HG03025 (cell line): Measurements from ENCODE around the gene GALNT17.

Experiments
- ATAC-seq: cut with Tn5 transposase; IDR thresholded peaks from one replicate; pipeline ENCODE4 v1.9.1; 2021; ENCODE audit warnings: mild to moderate bottlenecking, moderate library complexity; ENCODE audit not compliant: unreplicated experiment, low FRiP score

GALNT17 gene

GRCh38 chr7:71132127-71132376 is at the start of gene GALNT17:
Gene GALNT17 (plus strand): TSS chr7:71132144.
- no peak for ATAC-seq

DNA sequence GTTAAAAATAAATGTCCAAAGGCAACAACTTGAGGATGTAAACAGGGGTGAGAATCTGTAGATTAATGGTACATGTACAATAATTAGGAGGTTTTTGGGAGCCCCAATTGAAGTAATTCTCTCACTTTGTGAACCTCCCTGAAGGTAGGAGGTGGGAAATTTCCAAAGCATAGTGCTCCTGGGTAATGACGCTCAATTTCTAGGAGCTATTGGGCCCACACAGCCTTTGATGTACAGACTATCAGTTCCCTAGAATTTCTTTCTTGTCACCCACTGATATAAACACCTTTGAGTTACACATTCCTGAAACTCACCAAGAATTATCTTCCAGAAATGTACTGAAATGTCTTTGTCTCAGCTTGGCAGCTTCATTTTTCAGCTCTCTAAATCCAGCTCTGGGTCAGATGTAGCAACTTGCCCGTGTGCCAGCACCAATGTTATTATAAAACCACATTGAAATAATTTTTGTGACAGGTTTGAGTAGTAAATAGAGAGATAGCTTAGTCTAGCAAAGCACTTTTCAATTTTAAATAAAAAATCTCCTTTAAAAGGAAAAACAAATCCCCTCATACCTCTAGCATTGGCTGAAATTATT is 36.6 kb upstream of the GALNT17 start:
- no peak for ATAC-seq

DNA sequence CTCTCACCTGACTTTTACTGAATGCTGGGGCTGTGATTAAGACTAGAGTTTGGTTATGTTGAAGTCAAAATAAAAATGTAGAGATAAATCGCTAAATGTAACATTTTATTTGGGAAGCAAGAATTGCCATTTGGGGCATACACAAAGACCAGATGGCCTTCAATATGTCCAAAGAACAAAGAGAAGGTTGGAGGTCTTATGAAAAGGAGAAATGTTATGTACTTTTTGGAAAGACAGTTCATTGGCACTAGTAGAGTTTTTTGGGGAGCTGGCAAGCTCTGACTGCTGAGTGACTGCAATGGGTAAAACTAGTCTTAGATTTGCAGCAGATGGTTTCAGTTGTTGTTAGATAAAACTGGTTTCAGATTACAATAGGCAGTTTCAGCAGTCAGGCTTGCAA is 35.6 kb upstream of the GALNT17 start:
- no peak for ATAC-seq

- ATAC-seq, result no peak
These were observed 25.7 kb upstream of the GALNT17 start for GRCh38 chr7:71106226-71106625.

GRCh38 chr7:71112436-71112835 is 19.5 kb upstream of the GALNT17 start:
- ATAC-seq, result no peak

- no peak for ATAC-seq
These were observed 11.8 kb upstream of the GALNT17 start for GRCh38 chr7:71120096-71120495.

DNA sequence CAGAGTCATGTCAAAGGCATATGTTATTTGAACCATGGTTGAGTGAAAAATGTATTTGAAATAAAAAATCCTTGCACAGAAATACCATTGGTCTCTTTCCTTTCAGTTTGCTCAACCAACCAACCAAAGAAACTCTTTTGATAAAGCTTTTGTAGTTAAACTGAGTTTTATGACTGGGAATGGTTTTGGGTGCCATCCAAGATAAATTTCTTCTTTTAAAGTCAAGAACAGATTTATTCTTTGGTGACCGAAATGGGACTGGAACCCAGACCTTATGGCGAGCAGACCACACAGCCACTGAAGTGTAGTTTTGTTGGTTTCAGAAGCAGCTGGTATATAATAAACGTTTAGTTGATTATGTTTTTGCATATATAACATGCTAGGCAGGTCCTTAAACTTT is 2.8 kb upstream of the GALNT17 start:
- ATAC-seq, result no peak

DNA sequence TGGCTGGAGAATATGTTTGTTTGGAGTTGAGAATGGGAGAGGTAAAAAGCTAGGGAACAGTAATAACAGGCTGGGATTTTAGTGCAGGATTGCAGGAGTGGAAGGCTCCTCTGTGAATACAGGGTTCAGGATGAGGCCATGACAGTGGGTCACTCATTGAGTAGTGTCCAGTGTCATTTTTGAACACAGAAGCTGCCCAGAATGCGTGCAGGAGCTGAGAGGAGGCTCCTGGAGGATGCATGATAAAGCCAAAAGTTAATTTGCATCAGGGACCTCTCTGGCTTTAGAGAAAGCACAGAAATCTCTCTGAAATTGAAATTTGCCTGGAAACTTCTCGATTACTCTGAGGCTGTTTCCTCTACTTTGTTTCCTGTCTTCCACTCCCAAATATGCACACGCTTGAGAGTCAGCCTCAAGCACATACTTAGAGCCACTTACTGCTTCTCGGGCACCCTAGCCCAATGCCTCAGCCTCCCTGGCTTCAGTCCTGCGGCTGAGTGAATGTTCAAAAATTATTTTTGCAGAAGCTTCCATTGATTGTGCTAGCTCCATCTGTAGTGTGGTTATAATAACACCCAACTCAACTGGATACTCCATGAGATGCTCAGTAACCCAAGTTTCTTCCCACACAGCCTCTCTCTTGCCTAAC is 1.8 kb upstream of the GALNT17 start:
- no peak for ATAC-seq

- ATAC-seq, result no peak
These were observed 453 bp upstream of the GALNT17 start for GRCh38 chr7:71131256-71132126.

DNA sequence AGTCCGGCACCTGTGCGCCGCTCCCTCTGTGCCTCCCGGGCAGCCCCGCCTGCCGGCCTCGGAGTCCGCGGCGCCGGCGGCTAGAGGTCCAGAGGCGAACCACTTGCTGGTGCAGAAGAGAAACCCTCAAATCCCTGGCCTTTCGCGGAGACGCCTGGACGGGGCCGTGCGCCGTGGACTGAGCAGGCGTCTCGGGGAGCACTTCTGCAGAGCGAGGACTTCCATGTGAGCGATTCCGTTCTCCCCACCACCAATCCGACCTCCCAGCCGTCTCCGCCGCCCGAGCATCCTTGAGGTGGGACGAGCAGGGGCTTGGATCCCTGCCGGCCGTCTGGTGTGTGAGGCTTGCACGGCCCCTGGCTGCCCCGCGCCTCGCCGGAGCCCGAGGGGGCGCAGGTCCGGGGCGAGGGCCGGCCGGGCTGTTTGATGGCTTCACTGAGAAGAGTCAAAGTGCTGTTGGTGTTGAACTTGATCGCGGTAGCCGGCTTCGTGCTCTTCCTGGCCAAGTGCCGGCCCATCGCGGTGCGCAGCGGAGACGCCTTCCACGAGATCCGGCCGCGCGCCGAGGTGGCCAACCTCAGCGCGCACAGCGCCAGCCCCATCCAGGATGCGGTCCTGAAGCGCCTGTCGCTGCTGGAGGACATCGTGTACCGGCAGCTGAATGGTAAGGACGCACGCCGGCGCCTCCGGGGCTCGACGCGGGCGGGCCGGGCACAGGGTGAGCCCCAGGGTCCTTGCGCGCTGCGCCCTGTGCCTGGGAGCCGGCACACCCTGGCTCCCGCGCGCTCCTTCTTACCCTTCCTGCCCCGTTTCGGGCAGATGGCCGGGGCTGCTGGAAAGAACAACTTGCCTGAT is 660 bp downstream of the GALNT17 start:
- no peak for ATAC-seq

- ATAC-seq, result no peak
These were observed 1.3 kb downstream of the GALNT17 start for GRCh38 chr7:71133232-71133622.

DNA sequence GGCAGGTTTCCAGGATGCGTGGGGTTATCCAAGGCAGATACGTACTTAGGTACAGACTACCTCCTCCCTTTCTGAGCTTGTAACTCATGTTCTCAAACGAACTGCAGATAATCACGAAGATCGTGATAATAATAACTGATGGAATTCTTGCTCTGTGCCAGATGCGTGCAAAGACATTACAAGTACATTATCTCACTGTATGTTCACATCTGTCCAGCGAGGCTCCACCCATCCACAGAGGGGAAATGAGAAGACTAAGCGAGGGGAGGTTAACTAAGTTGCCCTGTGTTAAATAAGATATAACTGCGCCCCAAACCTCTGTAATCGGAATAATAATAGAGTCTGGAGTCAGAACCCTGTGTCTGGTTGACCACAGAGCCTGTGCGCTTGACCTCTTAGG is 1.9 kb downstream of the GALNT17 start:
- no peak for ATAC-seq

DNA sequence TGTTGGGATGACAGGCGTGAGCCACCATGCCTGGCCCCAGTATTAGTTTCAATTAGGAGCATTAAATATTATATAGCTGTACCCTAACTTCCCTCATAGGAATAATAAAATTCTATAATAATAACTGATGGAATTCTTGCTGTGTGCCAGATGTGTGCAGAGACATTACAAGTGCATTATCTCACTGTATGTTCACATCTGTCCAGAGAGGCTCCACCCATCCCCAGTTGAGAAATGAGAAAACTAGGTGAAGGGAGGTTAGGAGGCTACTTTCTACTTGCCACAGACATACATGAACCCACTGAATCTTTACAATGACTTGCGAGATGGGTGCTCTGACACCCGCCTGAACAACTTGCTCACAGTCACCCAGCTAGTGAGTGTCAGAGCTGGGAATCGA is 3.2 kb downstream of the GALNT17 start:
- ATAC-seq, result no peak

GRCh38 chr7:71135663-71136062 is 3.7 kb downstream of the GALNT17 start:
- ATAC-seq, result no peak

GRCh38 chr7:71137479-71137878 is 5.5 kb downstream of the GALNT17 start:
- ATAC-seq, result no peak

DNA sequence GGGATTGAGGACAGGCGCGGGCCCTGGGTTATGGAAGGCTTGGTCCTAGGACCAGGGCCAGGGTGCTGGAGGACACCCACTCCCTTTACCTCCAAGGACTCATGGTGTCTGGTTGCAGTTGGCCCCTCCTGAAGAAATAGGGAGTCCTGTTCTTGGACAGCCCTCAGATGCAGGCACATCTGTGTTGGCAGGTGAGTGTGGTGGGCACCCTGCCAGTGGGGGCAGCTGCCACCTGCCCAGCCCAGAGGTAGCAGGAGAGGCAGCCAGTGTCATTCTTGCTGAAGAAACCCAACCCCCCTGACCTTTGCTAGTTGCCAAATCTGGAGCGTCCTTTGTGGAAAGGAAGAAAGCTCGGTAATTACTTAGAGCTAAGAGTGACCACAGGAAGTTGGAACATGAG is 8.3 kb downstream of the GALNT17 start:
- ATAC-seq, result no peak

GRCh38 chr7:71144963-71145362 is 13.0 kb downstream of the GALNT17 start:
- ATAC-seq, result no peak

DNA sequence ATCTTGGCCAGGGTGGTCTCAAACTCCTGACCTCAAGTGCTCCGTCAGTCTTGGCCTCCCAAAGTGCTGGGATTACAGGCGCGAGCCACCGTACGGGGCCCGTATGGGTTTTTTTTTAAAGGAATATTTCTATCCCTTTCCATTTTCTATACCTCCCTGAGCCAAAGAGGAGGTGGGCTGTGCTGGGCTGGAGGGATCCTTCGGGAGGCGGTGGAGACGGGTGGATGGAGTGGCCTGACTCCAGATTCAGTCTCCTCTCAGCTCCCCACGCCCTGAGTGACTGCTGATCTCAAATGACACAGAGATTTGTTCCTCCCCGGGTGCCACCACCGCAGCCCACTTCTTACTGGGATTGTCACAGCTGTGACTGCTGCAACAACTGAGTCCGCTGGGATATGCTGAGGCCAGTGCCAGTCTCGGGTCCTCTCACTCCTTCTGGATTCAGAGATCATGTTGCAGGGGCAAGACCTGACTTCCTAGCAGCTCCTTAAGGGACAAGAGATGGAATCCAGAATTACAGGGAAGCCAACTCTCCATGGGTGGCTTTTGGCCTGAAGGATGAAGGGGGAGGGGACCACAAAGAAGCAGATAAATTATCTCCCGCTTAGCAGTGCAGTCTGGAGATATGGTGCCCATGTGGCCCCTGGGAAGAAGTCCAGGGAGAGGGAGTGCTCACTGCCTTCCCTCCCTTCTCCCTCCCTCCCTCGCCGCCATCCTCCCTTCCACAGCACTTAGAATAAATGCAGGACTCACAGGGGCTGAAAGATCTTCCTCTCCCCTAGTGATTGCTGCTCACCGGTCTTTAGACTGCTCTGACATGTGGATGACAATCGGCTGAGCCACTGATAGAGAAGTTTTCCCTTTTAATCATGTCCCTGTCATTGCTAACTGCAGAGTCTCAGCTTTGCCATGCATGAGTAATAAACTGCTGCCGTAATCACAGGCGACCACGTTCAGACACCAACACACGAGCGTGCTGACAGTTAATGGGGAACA is 14.3 kb downstream of the GALNT17 start:
- ATAC-seq, result no peak

GRCh38 chr7:71148098-71148497 is 16.2 kb downstream of the GALNT17 start:
- no peak for ATAC-seq

DNA sequence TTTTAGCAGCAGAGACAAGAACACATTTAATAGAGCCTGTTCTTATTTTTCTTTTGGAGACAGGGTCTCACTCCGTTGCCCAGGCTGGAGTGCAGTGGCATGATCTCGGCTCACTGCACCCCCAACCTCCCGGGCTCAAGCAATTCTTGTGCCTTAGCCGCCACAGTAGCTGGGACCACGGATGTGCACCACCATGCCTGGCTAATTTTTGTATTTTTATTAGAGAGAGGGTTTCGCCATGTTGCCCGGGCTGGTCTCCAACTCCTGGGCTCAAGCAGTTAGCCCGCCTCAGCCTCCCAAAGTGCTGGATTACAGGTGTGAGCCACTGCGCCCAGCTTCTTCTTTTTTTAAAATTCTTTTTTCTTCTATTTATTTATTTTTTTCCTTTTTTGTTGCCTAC is 23.3 kb downstream of the GALNT17 start:
- ATAC-seq, result no peak
